Lung (tissue), 12 donors: ENCODE data around the gene CLN6. TPM values are rescaled to one million over a fixed set of nuclear protein-coding genes. Genes with fewer than 3 reads are reported as not detected.

ENCODE experiments used
- ATAC-seq: fragments of 200-7000 bp; cut with Tn5 transposase; one replicate; pipeline ENCODE4 v1.9.1; 2020; ENCODE audit warnings: moderate number of reproducible peaks; ENCODE audit not compliant: insufficient read depth, low FRiP score
- DNase-seq, 3 donors: peaks; one replicate each; pipeline ENCODE4 v3.0.0-alpha.2; 2013 to 2017
- H3K27ac ChIP-seq, 2 donors: one replicate each; pipeline ENCODE4 v1.5.1; 2013; ENCODE audit warnings: mild to moderate bottlenecking in 2 of 2, moderate library complexity in 2 of 2, control low read depth in 1 of 2, inconsistent platforms in 1 of 2, low read depth in 1 of 2, low read length in 1 of 2
- H3K27me3 ChIP-seq, 3 donors: one replicate each; pipeline ENCODE4 v1.5.1; 2013; ENCODE audit warnings: low read length in 2 of 3; ENCODE audit not compliant: control insufficient read depth in 3 of 3, insufficient read depth in 3 of 3
- H3K36me3 ChIP-seq, 4 donors: one replicate each; pipeline ENCODE4 v1.5.1; 2013; ENCODE audit warnings: low read length in 4 of 4, mild to moderate bottlenecking in 1 of 4, moderate library complexity in 1 of 4; ENCODE audit not compliant: control insufficient read depth in 4 of 4, insufficient read depth in 4 of 4
- H3K4me1 ChIP-seq, 5 donors: one replicate each; pipeline ENCODE4 v1.5.1; 2013; ENCODE audit warnings: low read length in 5 of 5, mild to moderate bottlenecking in 2 of 5, moderate library complexity in 1 of 5; ENCODE audit not compliant: control insufficient read depth in 5 of 5, insufficient read depth in 5 of 5
- H3K4me3 ChIP-seq: one replicate; pipeline ENCODE4 v1.5.1; 2013; ENCODE audit warnings: mild to moderate bottlenecking, control low read depth, moderate library complexity
- H3K9ac ChIP-seq, 2 donors: one replicate each; pipeline ENCODE4 v1.5.1; 2013; ENCODE audit warnings: low read length in 2 of 2, control low read depth in 1 of 2; ENCODE audit not compliant: insufficient read depth in 1 of 2
- H3K9me3 ChIP-seq, 4 donors: one replicate each; pipeline ENCODE4 v1.5.1; 2013; ENCODE audit warnings: low read length in 3 of 4, mild to moderate bottlenecking in 1 of 4, moderate library complexity in 1 of 4; ENCODE audit not compliant: control insufficient read depth in 4 of 4, insufficient read depth in 3 of 4
- CTCF ChIP-seq: IDR thresholded peaks from 2 replicates; pipeline ENCODE4 v1.5.1; 2012; ENCODE audit warnings: mild to moderate bottlenecking; ENCODE audit errors: control extremely low read depth, extremely low read depth
- WGBS, 2 donors: extraction: QIAGEN DNeasy Blood & Tissue Kit; methylation state at CpG; one replicate each; pipeline ENCODE4 v1.1.7; 2013; 5-methylcytosine and 5-hydroxymethylcytosine counted together
- polyA plus RNA-seq, 2 donors: library from polyadenylated mRNA; stranded (reverse); fragments of 200-250 nt; gene quantifications; one replicate each; pipeline ENCODE4 v1.2.1, GENCODE V29; 2013
- total RNA-seq, 2 donors: library from RNA; depleted of rRNA in 1 of 2; stranded (reverse); fragments of >200 nt in 1 of 2; gene quantifications; one replicate each; pipeline ENCODE4 v1.2.1, GENCODE V29; 2014 to 2021
- donor health status: control.
- donor health status: control.
- donor health status: Bipolar disorder and iron deficiency.
- donor health status: healthy.
- donor health status: DM: yes; HTN: yes; CAD: no.

CLN6 gene
- total and polyA plus RNA-seq, 4 donors, result 13.9 to 48.9 (median 42.2) TPM

- H3K4me3 ChIP-seq, result no peak overlapping the region
- no peaks in the 10 kb centered on the region for H3K4me1 ChIP-seq
- no peak overlapping the region for H3K27ac ChIP-seq
- H3K9ac ChIP-seq, result no peak overlapping the region
- DNase-seq (no peak), ATAC-seq (no peak)
- peaks cover 0 to 6% (median 4%) of the 10 kb centered on the region in 4 donors for H3K9me3 ChIP-seq
- no peak for TF ChIP-seq CTCF
- H3K36me3 ChIP-seq, result no peaks in the 10 kb centered on the region
- 92 to 98% methylated on average over 1 of the region's 1 CpG for WGBS, 2 donors
- H3K27me3 ChIP-seq, result no peaks in the 10 kb centered on the region
These were observed 14.7 kb upstream of the CLN6 start for GRCh38 chr15:68244235-68244634.

- Histone ChIP-seq H3K36me3 (no peaks in the 10 kb centered on the region), H3K9ac (no peak overlapping the region), H3K27me3 (no peaks in the 10 kb centered on the region), H3K27ac (no peak overlapping the region), H3K4me3 (no peak overlapping the region), H3K9me3 (peaks cover 0 to 6% (median 2%) of the 10 kb centered on the region in 4 donors), H3K4me1 (no peaks in the 10 kb centered on the region)
- ATAC-seq (no peak), DNase-seq (no peak)
- no peak for TF ChIP-seq CTCF
- WGBS, 2 donors, result 80 to 86% methylated on average over 5 of the region's 5 CpGs
These were observed 11.8 kb upstream of the CLN6 start for GRCh38 chr15:68241088-68241935.

- peaks cover 0 to 1% (median 0%) of the 10 kb centered on the region in 4 donors for H3K9me3 ChIP-seq
- H3K9ac ChIP-seq, result no peak overlapping the region
- no peaks in the 10 kb centered on the region for H3K27me3 ChIP-seq
- no peak for DNase-seq
- ATAC-seq, result no peak
- TF ChIP-seq CTCF, result no peak
- H3K27ac ChIP-seq, result no peak overlapping the region
- H3K4me3 ChIP-seq, result no peak overlapping the region
- peaks cover 0 to 5% (median 0%) of the 10 kb centered on the region in 5 donors for H3K4me1 ChIP-seq
- H3K36me3 ChIP-seq, result no peaks in the 10 kb centered on the region
These were observed 9.5 kb upstream of the CLN6 start for GRCh38 chr15:68239025-68239424.
